GM19240 (cell line): ENCODE results near the gene ABCG2.
"Not testable (repeated sequence)": the region's sequence is repeated elsewhere in the genome, so short reads cannot be mapped to it uniquely, and the experiment has no call there.

Source experiments
- DNase-seq: peaks from one replicate; pipeline ENCODE4 v3.0.0; 2011; ENCODE audit warnings: low spot score; ENCODE audit not compliant: insufficient read length

The ABCG2 gene

GRCh38 chr4:88112856-88113255 lies 45.6 kb downstream of the ABCG2 start:
- DNase-seq = no peak

DNA sequence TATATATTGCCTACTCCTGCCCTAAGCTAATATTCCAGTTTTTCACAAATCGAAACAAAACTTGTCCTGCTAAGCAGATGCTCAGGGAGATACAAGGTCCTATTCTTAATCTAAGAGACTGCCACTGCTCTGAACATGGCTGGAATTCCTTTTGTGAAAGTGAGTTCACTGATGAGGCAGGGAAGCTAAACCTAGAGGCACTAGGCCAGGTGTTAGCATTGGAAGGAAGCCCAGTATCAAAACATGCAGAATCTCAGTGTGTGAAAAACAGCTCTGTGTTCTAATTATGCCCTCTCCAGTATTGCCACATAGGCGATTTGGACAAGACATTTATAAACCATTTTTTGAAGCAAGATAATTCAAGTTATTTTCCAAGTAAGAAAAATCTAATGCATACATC lies 47.6 kb downstream of the ABCG2 start:
- DNase-seq = no peak

DNA sequence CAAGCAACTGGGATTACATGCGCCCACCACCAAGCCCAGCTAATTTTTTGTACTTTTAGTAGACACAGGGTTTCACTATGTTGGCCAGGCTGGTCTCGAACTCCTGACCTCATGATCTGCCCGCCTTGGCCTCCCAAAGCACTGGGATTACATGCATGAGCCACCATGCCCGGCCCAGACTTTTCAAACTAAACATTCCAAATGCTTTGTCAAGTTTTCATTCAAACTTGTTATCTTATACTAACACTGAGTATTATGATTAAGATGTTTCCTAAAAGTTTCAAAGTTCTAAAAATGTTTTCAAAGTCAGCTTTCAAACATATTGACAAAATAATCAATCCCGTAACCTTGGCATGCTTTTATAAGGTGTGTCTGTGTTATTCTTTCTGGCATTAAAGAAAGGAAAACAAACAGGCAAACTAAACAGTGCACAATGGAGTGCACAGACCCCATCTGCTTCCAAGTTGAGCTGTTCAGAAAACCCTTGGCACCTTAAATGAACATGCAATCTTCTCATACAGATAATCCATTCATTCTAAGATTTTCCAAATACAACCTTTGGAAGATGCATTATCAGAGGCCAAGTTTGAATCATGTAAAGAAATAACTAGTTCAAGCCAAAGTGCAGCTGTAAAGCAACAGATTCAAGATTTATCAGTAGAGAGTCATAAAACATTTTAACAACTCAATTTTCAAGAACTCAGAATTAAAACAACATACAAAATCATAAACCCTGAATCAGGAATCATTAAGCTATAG lies 49.1 kb downstream of the ABCG2 start:
- DNase-seq = no peak

DNA sequence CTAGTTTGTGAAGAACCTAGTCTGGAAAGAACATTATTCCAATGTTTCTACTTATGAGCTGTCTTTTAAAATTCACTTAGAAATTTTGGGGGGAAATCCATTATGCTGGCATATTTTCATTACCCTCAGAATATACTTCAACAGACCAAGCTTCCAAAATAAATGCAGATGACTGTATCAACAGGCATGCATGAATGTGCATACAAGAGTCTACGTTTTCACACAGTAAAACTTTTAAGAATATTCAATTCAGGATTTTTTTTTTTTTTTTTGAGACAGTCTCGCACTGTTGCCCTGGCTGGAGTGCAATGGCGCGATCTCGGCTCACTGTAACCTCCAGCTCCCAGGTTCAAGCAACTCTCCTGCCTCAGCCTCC lies 49.7 kb downstream of the ABCG2 start:
- no peak for DNase-seq

DNA sequence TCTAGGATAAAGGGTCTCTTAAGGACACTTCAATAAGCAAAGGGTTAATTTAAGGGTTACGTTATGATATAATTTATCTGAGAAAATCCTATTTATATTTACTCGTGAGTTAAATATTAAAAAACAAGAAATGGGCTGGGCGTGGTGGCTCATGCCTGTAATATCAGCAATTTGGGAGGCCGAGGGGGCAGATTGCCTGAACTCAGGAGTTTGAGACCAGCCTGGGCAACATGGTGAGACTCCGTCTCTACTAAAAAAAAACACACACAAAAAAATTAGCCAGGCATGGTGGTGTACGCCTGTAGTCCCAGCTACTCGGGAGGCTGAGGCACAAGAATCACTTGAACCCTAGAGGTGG lies 50.4 kb downstream of the ABCG2 start:
- not testable (repeated sequence) for DNase-seq

DNA sequence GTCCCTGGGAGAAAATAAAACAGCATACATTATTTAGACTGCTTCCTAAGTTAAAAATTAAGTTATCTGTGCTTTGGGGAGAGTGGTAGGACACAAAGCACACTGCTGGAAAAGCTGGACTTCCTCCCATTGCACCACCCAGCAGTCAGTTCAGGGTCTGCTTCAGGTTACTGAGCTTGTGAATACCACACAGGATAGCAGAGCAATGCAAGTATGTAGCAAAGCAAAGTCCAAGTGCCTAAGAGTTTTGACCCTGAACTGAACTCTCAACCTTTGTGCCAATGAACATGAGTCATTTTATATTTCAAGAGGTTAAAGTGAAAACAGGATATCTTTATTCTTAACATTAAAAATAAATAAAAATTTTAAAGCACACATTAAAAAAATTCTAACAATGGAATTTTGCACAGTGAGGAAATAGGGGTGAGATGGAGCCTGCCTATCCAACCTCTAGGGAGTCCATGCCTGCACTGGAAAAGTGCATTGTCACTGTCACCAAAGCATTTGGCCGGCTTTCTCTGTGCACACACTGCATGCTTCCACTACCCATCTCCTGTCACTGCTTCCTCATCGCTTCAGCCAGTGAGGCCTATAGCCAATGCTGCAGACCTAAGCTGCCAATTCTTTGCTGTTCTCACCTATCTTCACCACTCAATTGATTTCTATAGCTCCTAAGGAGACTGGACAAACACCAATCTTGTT lies 50.9 kb downstream of the ABCG2 start:
- DNase-seq = no peak

DNA sequence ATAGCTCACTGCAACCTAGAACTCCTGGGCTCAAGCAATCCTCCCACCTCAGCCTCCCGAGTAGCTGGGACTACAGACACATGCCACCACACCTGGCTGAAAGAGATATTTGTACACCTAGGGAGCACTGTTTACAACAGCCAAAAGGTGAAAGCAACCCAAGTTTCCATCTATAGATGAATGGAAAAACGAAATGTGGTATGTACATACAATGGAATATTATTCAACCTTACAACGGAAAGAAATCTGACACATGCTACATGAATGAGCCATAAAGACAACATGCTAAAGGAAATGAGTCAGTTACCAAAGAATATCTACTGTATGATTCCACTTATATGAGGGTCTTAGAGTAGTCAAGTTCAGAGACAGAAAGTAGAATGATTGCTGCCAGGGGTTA lies 52.2 kb downstream of the ABCG2 start:
- DNase-seq = no peak

GRCh38 chr4:88104902-88105610 lies 53.4 kb downstream of the ABCG2 start:
- DNase-seq = no peak

DNA sequence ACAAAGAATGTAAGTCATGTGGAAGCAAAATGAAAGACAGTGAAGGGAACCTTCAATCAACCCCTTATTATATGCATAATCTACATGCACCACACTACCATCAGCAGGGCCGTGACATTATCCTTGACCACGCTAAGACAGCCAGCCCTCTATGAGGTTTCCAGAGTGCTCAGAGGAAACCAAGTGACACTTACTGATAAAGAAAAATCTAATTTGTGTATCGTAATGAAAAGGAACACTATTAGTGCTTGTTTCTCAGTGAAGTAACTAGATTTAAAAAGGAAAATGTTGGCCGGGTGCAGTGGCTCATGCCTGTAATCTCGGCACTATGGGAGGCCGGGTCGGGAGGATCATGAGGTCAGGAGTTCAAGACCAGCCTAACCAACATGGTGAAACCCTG lies 56.4 kb downstream of the ABCG2 start:
- DNase-seq = no peak

DNA sequence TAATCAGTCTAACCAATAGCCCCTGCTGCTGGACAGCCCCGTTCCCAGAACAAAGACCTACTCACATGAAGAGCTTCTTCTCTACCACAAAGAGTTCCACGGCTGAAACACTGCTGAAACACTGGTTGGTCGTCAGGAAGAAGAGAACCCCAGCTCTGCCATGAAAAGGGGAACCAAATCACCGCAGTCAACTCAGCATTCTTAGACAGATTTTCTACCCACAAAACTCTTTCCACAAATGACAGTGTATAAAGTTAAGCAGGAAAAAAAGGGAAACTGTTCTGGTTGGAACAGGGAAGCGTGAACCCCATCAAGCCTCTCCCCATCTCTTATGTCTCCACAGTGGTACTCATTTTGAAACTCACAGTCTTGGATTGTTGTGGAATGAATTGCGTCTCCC lies 57.3 kb downstream of the ABCG2 start:
- DNase-seq = no peak

GRCh38 chr4:88098993-88099752 lies 59.3 kb downstream of the ABCG2 start:
- DNase-seq = no peak

DNA sequence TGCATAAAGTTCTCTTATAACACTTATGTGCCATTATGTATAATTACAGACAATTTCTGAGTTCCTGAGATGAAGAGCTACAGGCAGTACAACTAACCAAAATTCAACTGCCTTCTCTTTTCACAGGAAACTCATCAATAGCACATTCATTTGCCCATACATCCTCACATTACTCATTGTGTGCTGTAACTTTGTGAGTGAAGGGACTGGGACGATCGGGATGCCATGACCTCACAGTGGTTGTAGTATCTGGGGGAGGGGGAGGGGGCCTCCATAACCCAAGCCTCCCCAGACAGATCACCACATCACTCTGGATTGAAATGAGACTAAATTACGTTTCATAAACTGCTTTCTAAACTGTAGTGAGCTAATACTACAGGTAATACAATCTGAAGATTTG lies 60.7 kb downstream of the ABCG2 start:
- DNase-seq = no peak

GRCh38 chr4:88097301-88097700 lies 61.1 kb downstream of the ABCG2 start:
- no peak for DNase-seq

- DNase-seq = no peak
Observed at GRCh38 chr4:88093874-88094273, 64.6 kb downstream of the ABCG2 start.

DNA sequence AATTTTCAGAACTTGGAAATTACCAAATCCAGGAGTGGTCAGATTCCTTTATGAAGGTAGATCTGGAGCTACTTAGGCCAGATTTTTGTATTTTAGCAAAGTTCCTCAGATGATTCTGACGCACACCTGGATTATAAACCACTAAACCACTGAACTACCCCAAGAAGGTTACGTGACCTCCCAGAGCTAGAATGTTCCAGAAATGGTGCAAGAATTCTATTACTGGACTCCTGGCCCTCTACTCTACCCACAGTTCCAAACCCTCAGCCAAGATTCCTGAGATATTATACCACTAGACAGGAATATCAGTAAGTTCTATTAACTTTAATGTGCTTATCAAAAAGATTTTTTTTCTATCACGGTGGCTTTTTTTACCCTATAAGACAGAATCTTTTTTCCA lies 67.1 kb downstream of the ABCG2 start:
- DNase-seq = no peak

DNA sequence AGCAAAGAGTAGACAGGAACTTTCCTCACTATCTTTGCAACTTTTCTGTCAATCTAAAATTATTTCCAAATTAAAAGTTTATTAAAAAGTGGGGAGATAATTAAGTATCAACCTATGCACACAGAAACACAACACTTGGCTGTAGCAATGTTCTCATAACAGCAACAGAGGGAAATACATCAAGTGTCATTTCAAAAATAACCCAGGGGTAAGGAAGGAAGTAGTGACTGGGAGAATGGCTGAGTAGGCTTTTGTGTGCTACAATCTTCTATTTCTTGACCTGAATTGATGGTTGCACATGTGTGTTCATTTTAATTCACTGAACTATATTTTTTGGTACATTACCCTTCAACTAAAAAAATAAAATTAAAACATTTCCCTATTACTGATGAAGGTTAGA lies 67.5 kb downstream of the ABCG2 start:
- DNase-seq = no peak

DNA sequence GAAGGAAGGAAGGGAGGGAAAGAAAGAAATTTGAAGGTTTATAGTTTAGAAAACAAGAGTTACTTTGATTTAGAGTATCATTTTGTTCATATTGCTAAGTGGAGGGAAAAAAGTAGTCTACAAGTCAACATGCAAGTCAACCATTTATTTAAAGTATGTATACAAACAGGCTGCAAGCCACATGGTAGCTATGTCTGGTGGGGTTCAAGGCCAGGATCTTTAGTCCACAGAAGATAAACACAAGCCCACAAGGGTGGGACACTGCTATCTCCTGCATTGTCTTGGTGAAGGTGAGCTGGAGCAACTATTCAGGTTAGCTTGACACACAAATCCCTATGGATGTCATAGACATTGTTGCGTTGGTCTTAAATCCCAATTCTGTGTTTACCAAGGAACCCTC lies 71.4 kb downstream of the ABCG2 start:
- DNase-seq = no peak

DNA sequence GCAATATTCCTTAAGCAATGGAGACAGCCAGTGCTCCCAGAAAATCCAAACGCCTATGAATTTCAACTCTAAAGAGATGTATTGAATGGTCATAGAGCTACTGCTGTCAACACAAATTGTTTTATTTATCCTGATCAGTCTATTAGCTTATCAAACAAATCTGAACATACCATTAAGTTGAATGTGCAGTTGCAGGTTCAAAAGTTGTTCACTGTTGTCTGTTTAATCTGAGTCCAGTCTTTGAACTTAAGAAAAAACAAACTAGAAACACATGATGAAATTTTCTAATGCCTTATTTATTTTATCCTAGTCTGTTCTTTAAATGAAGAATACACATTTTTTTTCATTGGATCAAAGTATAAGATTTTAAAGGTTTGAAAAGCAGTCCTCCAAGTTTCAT lies 77.8 kb downstream of the ABCG2 start:
- no peak for DNase-seq

DNA sequence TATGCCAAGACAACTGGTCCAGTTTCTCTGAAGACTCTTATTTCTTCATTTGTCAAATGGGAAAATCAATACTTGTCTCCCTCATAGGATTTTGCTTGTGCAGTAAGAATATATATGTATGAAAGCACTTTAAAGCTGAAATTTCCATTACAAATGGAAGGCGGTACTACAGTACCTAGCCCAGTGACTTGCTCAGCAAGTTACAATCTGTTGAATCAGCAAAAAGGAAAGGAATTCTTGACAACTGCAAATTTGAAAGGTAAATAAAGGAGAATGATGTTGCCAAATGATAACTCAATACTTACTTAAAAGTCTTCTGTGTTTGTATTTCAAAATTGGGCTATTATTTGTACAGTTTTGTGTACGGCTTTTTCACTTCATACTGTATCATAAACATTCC lies 79.9 kb downstream of the ABCG2 start:
- DNase-seq = no peak

- DNase-seq = no peak
Observed at GRCh38 chr4:88077911-88078524, 80.4 kb downstream of the ABCG2 start.

GRCh38 chr4:88075336-88075735 lies 83.1 kb downstream of the ABCG2 start:
- no peak for DNase-seq

- no peak for DNase-seq
Observed at GRCh38 chr4:88070031-88070430, 88.4 kb downstream of the ABCG2 start.
